SK-N-DZ (cell line): ENCODE data around the gene EML6. TPM values are rescaled to one million over a fixed set of nuclear protein-coding genes. Genes with fewer than 3 reads are reported as not detected.
"Not testable (repeated sequence)": the region's sequence is repeated elsewhere in the genome, so short reads cannot be mapped to it uniquely, and the experiment has no call there.

Experiments used
- DNase-seq: peaks from one replicate; pipeline ENCODE4 v3.0.0-alpha.2; 2015; ENCODE audit warnings: low spot score
- polyA plus RNA-seq, 2 experiments: library from polyadenylated mRNA; depleted of rRNA; stranded (reverse); fragments of >200 nt; gene quantifications; 2 replicates each; pipeline ENCODE4 v1.2.3, GENCODE V29; 2014

The EML6 gene
- 4.0 and 7.0 TPM in 2 replicates for polyA plus RNA-seq (2014; cell fraction: cytosol; rRNA removed)
- polyA plus RNA-seq (2014; cell fraction: nucleus; rRNA removed) = 19.2 and 20.1 TPM in 2 replicates

DNA sequence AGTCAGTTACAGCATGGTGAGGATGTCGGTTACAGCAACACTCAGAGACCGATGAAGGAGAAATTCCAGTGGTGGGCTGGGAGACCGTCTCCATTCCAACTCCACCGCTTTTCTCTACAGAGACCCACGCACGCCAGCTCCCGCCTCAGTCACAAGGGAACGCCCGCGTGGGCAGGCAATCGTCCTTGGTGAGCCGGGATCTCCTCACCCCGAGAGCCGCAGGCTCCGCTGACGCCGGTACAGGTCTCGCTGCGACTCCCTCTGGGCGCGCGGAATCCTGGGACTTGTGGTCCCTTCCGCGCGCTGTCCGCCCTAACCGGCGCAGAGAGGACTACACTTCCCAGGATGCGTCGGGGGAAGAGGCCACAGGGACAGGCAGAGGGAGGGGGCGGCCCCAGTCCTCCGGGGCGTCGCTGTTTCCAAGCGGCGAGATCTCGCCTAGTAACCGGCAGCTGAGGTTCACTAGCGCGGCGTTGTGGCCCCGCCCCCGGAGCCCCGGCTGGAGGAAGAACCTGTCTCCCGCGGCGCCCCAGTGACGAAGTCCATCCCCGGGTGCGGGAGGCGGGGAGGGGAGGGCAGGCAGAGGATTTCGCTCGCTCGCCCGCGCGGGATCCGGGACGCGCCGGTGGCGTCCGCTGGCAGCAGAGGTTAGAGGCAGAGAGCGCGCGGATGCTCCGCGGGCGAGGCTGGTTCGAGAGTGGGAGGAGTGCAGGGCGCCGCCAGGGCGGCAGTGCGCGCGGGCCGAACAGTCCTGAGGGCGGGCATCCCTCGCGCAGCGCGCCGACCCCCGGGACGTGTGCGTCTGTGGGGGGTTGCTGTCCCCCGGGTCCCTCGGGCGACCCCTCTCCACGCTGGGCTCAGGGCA, at the start of gene EML6:
TSS of gene EML6 (plus strand) at position 532 of the 865 bp plus-strand sequence. CDS start 1,400 bp downstream, outside the sequence.
- peak; percentile 99 for DNase-seq

- no peak for DNase-seq
Observed at GRCh38 chr2:54675281-54675680, 48.2 kb upstream of the EML6 start.

GRCh38 chr2:54675738-54676137, 47.7 kb upstream of the EML6 start:
- no peak for DNase-seq

GRCh38 chr2:54676656-54677055, 46.8 kb upstream of the EML6 start:
- no peak for DNase-seq

GRCh38 chr2:54677476-54678265, 45.8 kb upstream of the EML6 start:
- peak; percentile 27 for DNase-seq

DNA sequence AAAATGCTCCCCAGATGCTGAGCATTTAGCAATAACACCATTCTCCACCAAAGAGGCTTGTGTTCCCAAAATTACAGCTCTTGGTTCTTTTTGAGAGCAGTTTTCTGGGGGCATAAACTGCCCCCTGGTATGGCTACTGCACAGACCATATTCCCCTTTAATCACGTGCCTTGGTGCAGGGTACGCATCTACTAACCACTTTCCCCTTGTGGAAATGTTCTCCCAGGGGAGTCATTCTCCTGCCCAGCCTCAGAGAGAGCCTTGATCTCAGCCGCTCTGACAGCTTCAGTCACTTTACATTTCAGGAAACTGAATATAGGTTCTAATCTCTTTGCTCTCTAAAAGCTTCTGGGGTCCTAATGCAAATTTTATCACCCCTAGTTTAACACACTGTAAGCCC, 44.7 kb upstream of the EML6 start:
- DNase-seq = no peak

DNA sequence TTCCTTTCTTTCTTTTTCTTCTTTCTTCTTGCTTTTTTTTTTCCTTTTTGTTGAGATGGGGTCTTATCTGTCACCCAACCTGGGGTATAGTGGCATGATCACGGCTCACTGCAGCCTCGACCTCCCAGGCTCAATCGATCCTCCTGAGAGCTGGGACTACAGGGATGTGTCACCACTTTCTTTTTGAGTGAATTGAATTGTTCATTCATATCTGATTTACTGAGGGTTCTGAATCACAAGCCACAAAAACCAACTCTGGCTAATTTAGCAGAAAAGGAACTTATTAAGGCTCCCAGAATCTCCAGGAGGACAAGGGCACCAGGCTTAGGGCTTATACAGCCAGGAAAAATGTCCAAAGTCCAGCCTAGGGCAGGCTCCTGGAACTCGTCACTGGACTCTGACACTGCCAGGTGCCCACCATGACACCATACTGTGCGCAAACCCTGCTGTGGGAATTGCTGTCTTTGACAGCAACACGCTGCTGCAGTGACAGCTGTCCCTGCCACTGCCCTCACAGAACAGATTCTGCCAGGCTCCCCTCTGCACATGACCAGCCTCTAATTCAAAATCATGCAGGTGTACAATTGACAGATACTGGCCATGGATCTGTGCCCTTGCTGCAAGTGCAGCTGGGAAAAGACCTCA, 42.9 kb upstream of the EML6 start:
- DNase-seq = peak; percentile 35

DNA sequence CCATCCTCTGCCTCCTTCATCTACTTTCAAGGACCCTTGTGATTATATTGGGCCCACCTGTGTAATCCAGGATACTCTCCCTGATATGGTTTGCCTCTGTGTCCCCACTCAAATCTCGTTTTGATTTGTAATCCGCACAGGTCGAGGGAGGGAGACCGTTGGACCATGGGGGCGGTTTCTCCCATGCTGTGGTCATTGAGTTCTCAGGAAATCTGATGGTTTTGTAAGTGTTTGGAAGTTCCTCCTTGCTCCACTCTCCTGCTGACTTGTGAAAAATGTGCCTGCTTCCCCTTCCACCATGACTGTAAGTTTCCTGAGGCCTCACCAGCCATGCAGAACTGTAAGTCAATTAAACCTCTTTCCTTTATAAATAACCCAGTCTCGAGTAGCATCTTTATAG, 42.0 kb upstream of the EML6 start:
- no peak for DNase-seq

DNA sequence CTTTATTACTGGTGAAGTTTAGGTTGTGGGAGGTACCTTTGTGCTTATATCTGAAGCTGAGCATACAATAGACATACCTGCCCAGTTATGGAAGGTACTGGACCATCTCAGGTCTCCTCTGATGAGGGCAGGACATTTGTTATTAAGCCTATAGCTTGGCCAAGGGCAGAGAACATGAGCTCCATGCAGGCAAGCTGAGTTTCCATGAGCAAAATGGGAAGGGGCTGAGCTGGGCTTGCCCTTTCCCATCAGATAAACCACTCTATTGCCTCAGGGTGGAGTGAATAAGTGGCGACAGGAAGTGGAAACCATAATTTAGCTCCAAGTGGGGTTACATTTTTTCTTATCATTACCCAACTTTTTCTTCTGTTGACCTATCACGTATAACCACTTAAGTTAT, 39.9 kb upstream of the EML6 start:
- DNase-seq = no peak

- no peak for DNase-seq
Observed at GRCh38 chr2:54685263-54685775, 38.1 kb upstream of the EML6 start.

DNA sequence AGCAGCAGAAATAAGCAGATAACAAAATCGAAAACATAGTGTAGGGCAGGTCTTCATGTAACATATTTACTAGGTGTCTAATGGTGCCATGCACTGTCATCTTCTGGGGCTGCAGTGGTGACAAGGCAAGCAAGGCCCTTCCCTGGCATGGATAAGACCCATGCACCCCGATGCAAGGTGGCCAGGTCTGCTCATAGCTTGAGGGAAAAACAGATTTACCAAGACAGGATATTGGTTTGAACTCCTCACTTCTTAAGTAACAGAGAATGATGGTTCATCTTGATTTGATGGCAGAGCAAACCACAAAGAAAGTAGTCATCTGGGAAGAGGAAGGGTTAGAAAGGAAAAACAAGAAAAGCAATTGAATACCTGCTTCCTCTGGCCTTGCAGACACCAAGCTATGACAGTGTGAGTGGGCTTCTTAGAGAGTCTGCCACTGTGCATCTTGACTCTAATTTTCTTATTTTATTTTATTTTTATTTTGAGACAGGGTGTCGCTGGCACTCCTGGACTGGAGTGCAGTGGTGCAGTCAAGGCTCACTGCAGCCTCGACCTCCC, 35.8 kb upstream of the EML6 start:
- DNase-seq = no peak

DNA sequence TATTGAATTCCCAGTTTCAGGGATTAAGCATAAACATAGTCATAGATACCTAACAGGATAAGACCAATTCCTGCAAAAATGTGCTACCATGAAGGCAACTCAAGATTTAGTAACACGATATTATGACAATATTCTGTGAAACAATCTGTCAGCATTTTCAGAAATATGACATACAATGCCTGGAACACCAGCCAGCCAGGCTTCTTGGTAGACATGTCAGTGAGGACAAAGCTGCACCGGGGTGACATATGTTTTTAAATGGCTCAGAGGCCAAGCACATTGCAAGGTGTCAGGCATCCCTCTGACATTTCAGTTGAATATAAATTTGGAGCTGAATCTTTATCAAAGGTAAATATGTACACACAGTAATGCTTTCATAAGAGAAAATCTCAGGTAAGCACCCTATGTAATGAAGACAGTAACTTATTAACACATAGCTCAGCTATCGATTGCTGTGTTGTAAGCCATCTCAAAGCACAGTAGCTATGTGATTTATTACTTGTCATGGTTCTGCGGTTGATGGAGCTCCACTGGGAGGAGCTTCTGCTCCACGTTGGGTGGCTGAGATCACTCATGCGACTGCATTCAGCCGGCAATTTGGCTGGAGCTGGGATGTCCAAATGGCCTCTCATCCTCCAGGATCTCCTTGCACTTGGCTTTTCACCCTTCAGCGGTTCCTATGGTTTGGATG, 31.9 kb upstream of the EML6 start:
- DNase-seq = no peak

DNA sequence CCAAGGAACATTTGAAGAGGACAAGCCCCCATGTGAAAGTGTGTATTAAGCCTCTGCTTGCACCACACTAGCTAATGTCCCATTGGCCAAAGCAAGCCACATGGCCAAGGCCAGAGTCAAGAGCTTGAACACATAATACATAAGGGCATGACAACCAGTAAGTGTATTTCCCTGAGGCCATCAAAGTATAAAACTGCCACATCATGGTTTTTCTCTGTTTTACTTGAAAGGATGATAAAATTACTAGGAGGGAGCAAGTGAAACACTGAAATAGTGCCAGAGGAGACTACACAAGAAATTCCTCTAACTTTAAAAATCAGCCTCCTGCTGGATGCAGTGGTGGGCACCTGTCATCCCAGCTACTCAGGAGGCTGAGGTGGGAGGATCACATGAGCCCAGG, 30.9 kb upstream of the EML6 start:
- DNase-seq = no peak

GRCh38 chr2:54695378-54695777, 28.1 kb upstream of the EML6 start:
- DNase-seq = no peak

- no peak for DNase-seq
Observed at GRCh38 chr2:54697934-54698333, 25.5 kb upstream of the EML6 start.

- not testable (repeated sequence) for DNase-seq
Observed at GRCh38 chr2:54698926-54699325, 24.5 kb upstream of the EML6 start.

DNA sequence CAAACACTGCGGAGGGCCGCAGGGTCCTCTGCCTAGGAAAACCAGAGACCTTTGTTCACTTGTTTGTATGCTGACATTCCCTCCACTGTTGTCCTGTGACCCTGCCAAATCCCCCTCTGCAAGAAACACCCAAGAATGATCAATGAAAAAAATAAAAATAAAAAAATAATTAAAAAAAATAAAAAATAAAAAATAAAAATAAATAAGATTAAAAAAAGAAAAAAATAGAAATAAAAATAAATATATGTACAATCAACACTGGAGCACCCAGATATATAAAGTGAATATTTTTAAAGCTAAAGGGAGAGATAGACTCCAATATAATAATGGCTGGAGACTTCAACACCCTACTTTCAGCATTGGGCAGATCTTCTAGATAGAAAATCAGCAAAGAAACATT, 23.8 kb upstream of the EML6 start:
- DNase-seq = no peak

GRCh38 chr2:54701029-54701428, 22.4 kb upstream of the EML6 start:
- DNase-seq = no peak

DNA sequence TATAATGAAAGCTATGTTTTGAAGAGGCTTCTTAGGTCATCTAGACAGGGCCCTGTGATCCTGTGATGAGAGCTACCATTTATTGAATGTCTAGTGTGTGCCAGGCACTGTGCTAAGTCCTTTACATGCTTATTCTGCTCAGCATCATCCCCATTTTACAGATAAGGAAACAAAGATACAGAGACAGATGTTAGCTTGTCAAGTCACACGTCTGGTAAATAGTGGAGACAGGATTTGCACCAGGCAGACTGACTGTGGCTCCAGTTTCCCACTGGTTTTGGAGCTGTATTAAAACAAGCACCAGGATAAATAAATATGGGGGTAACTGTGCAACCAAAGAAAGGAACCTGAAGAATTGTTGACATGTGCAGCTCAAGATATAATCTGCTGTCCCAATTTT, 19.2 kb upstream of the EML6 start:
- no peak for DNase-seq

- DNase-seq = peak; percentile 63
Observed at GRCh38 chr2:54704688-54705605, 18.5 kb upstream of the EML6 start.
